ENCODE measurements around the gene TMEM88. TPM values are rescaled to one million over a fixed set of nuclear protein-coding genes. Genes with fewer than 3 reads are reported as not detected.

TMEM88 gene
- total and polyA plus RNA-seq, 2 of the 13 experiments (the other 11 are each of a cell fraction or from before 2014, with no cell fraction given): 0.31 to 0.66 TPM

GRCh38 chr17:7831233-7831632 is 23.6 kb upstream of the TMEM88 start:
- H3K27ac ChIP-seq (ENCODE audit: extremely low read length, insufficient read depth, low read length): no peak overlapping the region
- no peak for DNase-seq (ENCODE audit: low spot score)
- peaks cover 31% of the 10 kb centered on the region for H3K4me1 ChIP-seq (ENCODE audit: insufficient read depth, low read length)
- no TSS peak for BruUV-seq (replicated peaks)
- FAIRE-seq: no peak
- H2AFZ ChIP-seq (ENCODE audit: low read length): no peak overlapping the region
- H4K20me1 ChIP-seq (ENCODE audit: insufficient read depth, low read length): no peaks in the 10 kb centered on the region
- intact Hi-C loops (cut with micrococcal nuclease; ENCODE audit: unreplicated experiment): loop anchor here (5.0 kb wide), 1 partner anchor 84 kb away; no protein-coding TSS in a partner anchor
- H3K79me2 ChIP-seq (ENCODE audit: insufficient read depth, low read length): no peaks in the 10 kb centered on the region
- no peak overlapping the region for H3K4me3 ChIP-seq (replicated peaks in 1 of 3; ENCODE audit: insufficient read depth in 1 of 3, low read depth in 2 of 3, low read length in 3 of 3)
- no peaks in the 10 kb centered on the region for H3K9me3 ChIP-seq (ENCODE audit: low read length)
- 31% methylated on average over 6 of the region's 7 CpGs for WGBS (ENCODE audit: low lambda C conversion rate)
- POLR2A ChIA-PET: interaction anchor here (8.2 kb wide), 1 partner anchor 12 kb away, joined by 159 read pairs; no protein-coding TSS in a partner anchor
- H3K27me3 ChIP-seq (ENCODE audit: control insufficient read depth in 1 of 2, insufficient read depth in 2 of 2, low read length in 2 of 2): peaks cover 6 to 31% of the 10 kb centered on the region in 2 experiments; a peak in 4 of 5 replicates
- ATAC-seq: no peak
- H3K4me2 ChIP-seq (ENCODE audit: low read depth, low read length): no peak overlapping the region
- in situ Hi-C loops (cut with HindIII; ENCODE audit: extremely low pct_ligation_motif_present, low pct_unique_long_range_greater_than_20kb): no loop called here
- no peak overlapping the region for H3K9ac ChIP-seq (ENCODE audit: insufficient read depth, low read depth, low read length)
- H3K36me3 ChIP-seq (replicated peaks in 1 of 2; ENCODE audit: control insufficient read depth in 1 of 2, insufficient read depth in 2 of 2, low read length in 2 of 2): no peaks in the 10 kb centered on the region
- CTCF ChIA-PET (ENCODE audit: low intra/inter-chr PET ratio, low total read pairs): no interaction called here
- TF ChIP-seq ZSCAN21 (CRISPR knock-in tag; IDR thresholded peaks at IDR 0.05; ENCODE audit: borderline replicate concordance): no peak
- TF ChIP-seq KDM1A (CRISPR knock-in tag; IDR thresholded peaks at IDR 0.05): no peak
- no peak for TF ChIP-seq ZNF879 (CRISPR knock-in tag; IDR thresholded peaks at IDR 0.05)
- TF ChIP-seq GMEB1 (CRISPR knock-in tag; IDR thresholded peaks at IDR 0.05; ENCODE audit: borderline replicate concordance): no peak
- TF ChIP-seq SNAPC4 (CRISPR knock-in tag; IDR thresholded peaks at IDR 0.05): no peak
- no peak for TF ChIP-seq TBL1XR1 (IDR thresholded peaks at IDR 0.05; ENCODE audit: borderline replicate concordance, low read length, partially characterized antibody)
- TF ChIP-seq, protein P1, sequence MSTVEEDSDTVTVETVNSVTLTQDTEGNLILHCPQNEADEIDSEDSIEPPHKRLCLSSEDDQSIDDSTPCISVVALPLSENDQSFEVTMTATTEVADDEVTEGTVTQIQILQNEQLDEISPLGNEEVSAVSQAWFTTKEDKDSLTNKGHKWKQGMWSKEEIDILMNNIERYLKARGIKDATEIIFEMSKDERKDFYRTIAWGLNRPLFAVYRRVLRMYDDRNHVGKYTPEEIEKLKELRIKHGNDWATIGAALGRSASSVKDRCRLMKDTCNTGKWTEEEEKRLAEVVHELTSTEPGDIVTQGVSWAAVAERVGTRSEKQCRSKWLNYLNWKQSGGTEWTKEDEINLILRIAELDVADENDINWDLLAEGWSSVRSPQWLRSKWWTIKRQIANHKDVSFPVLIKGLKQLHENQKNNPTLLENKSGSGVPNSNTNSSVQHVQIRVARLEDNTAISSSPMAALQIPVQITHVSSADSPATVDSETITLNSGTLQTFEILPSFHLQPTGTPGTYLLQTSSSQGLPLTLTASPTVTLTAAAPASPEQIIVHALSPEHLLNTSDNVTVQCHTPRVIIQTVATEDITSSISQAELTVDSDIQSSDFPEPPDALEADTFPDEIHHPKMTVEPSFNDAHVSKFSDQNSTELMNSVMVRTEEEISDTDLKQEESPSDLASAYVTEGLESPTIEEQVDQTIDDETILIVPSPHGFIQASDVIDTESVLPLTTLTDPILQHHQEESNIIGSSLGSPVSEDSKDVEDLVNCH (CRISPR knock-in tag; IDR thresholded peaks at IDR 0.05): no peak
- no peak for TF ChIP-seq ZNF317 (CRISPR knock-in tag; IDR thresholded peaks at IDR 0.05)
- no peak for TF ChIP-seq ZNF230 (CRISPR knock-in tag; IDR thresholded peaks at IDR 0.05)
- TF ChIP-seq, protein P2, sequence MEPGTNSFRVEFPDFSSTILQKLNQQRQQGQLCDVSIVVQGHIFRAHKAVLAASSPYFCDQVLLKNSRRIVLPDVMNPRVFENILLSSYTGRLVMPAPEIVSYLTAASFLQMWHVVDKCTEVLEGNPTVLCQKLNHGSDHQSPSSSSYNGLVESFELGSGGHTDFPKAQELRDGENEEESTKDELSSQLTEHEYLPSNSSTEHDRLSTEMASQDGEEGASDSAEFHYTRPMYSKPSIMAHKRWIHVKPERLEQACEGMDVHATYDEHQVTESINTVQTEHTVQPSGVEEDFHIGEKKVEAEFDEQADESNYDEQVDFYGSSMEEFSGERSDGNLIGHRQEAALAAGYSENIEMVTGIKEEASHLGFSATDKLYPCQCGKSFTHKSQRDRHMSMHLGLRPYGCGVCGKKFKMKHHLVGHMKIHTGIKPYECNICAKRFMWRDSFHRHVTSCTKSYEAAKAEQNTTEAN (CRISPR knock-in tag; conservative IDR thresholded peaks at IDR 0.05): no peak
- TF ChIP-seq ERF (CRISPR knock-in tag; IDR thresholded peaks at IDR 0.05): no peak
- no peak for TF ChIP-seq SALL1 (CRISPR knock-in tag; IDR thresholded peaks at IDR 0.05)

Data from HepG2 (cell line).